Ovary (tissue), 3 donors: ENCODE measurements around the gene MT1F.

Source experiments
- CTCF ChIP-seq, 3 donors: fragments of 450-650 bp in 2 of 3; fragments of 200-600 bp in 1 of 3; IDR thresholded peaks; one replicate each; pipeline versions ENCODE4 v1.5.1 to v1.8.0; 2016 to 2022; ENCODE audit warnings: antibody characterized with exemption in 3 of 3, mild to moderate bottlenecking in 1 of 3
- EP300 ChIP-seq: sonication (generic); formaldehyde crosslinking; IDR thresholded peaks from one replicate; pipeline ENCODE4 v1.6.1; 2017; ENCODE audit warnings: antibody characterized with exemption
- POLR2A ChIP-seq: fragments of 450-650 bp; IDR thresholded peaks from one replicate; pipeline ENCODE4 v1.6.1; 2017; ENCODE audit warnings: antibody characterized with exemption, mild to moderate bottlenecking, moderate library complexity
- donor health status: DM: no; HTN: no; CAD: no.

GRCh38 chr16:56653218-56653617 lies 4.5 kb upstream of the MT1F start:
- no peak for TF ChIP-seq CTCF (IDR thresholded peaks at IDR 0.05)
- no peak for TF ChIP-seq POLR2A
- no peak for TF ChIP-seq EP300
